ENCODE results near the gene FHIT.
"Not testable (repeated sequence)": the region's sequence is repeated elsewhere in the genome, so short reads cannot be mapped to it uniquely, and the experiment has no call there.

FHIT gene

GRCh38 chr3:60893946-60894345 lies 357.3 kb downstream of the FHIT start:
- Histone ChIP-seq H3K4me1 (no peaks in the 10 kb centered on the region), H2AFZ (no peak overlapping the region), H3K4me2 (ENCODE audit: low read length) (no peak overlapping the region), H3K27ac (no peak overlapping the region), H3K9ac (no peak overlapping the region), H3K27me3 (ENCODE audit: control insufficient read depth, insufficient read depth, low read length) (no peaks in the 10 kb centered on the region), H3K36me3 (ENCODE audit: control insufficient read depth, insufficient read depth, low read length) (no peaks in the 10 kb centered on the region), H3K79me2 (no peaks in the 10 kb centered on the region), H3K4me3 (ENCODE audit: low read depth, low read length) (no peak overlapping the region), H3K9me3 (ENCODE audit: control insufficient read depth, low read length) (no peaks in the 10 kb centered on the region)
- no peak for TF ChIP-seq CTCF (IDR thresholded peaks at IDR 0.05)

DNA sequence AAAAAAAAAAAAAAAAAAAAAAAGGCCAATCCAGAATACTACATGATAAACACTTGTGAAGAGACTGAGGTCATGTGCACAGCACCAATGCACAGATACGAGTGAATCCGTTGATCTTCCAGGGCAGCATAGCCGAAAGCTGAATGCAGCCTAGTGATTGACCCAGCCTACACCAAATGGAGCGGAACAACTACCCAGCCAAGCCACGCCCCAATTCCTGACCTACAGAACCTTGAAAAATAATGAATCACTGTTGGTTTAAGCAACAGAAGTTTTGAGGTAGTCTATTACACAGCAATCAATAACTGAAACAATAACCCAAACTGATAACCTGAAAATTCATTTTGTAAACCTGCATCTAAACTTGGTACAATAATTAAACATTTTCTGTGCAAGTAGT lies 361.0 kb downstream of the FHIT start:
- no peak overlapping the region for H2AFZ ChIP-seq
- no peak for TF ChIP-seq CTCF (IDR thresholded peaks at IDR 0.05)

DNA sequence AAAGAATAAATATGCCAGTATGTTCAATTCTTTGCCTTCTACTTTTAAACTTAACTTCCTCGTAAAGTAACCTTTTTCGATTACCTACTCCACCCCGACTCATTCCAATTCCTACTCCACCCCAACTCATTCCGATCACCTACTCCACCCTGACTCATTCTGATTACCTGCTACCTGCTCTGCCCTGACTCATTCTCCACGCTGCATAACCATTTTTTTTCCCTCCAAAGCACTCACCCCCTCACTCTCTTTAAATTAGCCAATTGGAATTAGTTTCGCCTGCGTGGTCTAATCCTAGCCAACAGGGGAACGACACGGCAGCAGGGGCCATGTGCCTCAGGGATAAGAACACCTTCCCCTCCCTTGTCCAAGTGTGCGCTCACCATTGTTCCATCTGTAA lies 362.3 kb downstream of the FHIT start:
- not testable (repeated sequence) for H3K27me3 ChIP-seq (ENCODE audit: control insufficient read depth, insufficient read depth, low read length); H3K79me2 ChIP-seq; H3K9ac ChIP-seq; H3K4me1 ChIP-seq; H2AFZ ChIP-seq; H3K36me3 ChIP-seq (ENCODE audit: control insufficient read depth, insufficient read depth, low read length); H3K9me3 ChIP-seq (ENCODE audit: control insufficient read depth, low read length); H3K27ac ChIP-seq; H3K4me2 ChIP-seq (ENCODE audit: low read length); H3K4me3 ChIP-seq (ENCODE audit: low read depth, low read length)

More for the DNA sequence above, 361.0 kb downstream of the FHIT start:
- Histone ChIP-seq H3K27ac (no peak overlapping the region), H3K27me3 (ENCODE audit: control insufficient read depth, insufficient read depth, low read length) (no peaks in the 10 kb centered on the region), H3K9me3 (ENCODE audit: control insufficient read depth, low read length) (no peaks in the 10 kb centered on the region), H3K36me3 (ENCODE audit: control insufficient read depth, insufficient read depth, low read length) (no peaks in the 10 kb centered on the region), H3K4me2 (ENCODE audit: low read length) (no peak overlapping the region), H3K79me2 (no peaks in the 10 kb centered on the region), H3K4me3 (ENCODE audit: low read depth, low read length) (no peak overlapping the region), H3K9ac (no peak overlapping the region), H3K4me1 (peaks cover 4% of the 10 kb centered on the region)

GRCh38 chr3:60887574-60887973 lies 363.7 kb downstream of the FHIT start:
- Histone ChIP-seq H3K27me3 (ENCODE audit: control insufficient read depth, insufficient read depth, low read length) (no peaks in the 10 kb centered on the region), H3K36me3 (ENCODE audit: control insufficient read depth, insufficient read depth, low read length) (no peaks in the 10 kb centered on the region), H3K9me3 (ENCODE audit: control insufficient read depth, low read length) (no peaks in the 10 kb centered on the region), H3K4me2 (ENCODE audit: low read length) (peak overlapping the region; percentile 44), H3K79me2 (no peaks in the 10 kb centered on the region), H3K4me3 (ENCODE audit: low read depth, low read length) (no peak overlapping the region), H2AFZ (no peak overlapping the region), H3K9ac (no peak overlapping the region), H3K4me1 (peaks cover 4% of the 10 kb centered on the region), H3K27ac (no peak overlapping the region)
- no peak for TF ChIP-seq CTCF (IDR thresholded peaks at IDR 0.05)

GRCh38 chr3:60886518-60886917 lies 364.7 kb downstream of the FHIT start:
- no peak overlapping the region for H3K4me3 ChIP-seq (ENCODE audit: low read depth, low read length)
- no peaks in the 10 kb centered on the region for H3K79me2 ChIP-seq
- no peak overlapping the region for H3K4me2 ChIP-seq (ENCODE audit: low read length)
- no peaks in the 10 kb centered on the region for H3K9me3 ChIP-seq (ENCODE audit: control insufficient read depth, low read length)
- H3K27ac ChIP-seq = no peak overlapping the region
- no peaks in the 10 kb centered on the region for H3K36me3 ChIP-seq (ENCODE audit: control insufficient read depth, insufficient read depth, low read length)
- no peaks in the 10 kb centered on the region for H3K27me3 ChIP-seq (ENCODE audit: control insufficient read depth, insufficient read depth, low read length)
- H2AFZ ChIP-seq = no peak overlapping the region
- no peak overlapping the region for H3K9ac ChIP-seq
- TF ChIP-seq CTCF (IDR thresholded peaks at IDR 0.05) = no peak
- H3K4me1 ChIP-seq = peaks cover 4% of the 10 kb centered on the region
